Common myeloid progenitor, CD34-positive (primary cell): Measurements from ENCODE around the gene NEURL1.

Experiments used
- CTCF ChIA-PET: fragments of 350-600 bp; sonication (Branson Sonifier 250); formaldehyde crosslinking; loops from one replicate; lab custom pipeline; 2021; ENCODE audit warnings: antibody characterized with exemption; lab: Charles Lee
- POLR2A ChIA-PET: fragments of 350-600 bp; sonication (Branson Sonifier 250); formaldehyde crosslinking; loops from one replicate; lab custom pipeline; 2021; ENCODE audit warnings: antibody characterized with exemption; lab: Charles Lee
- DNase-seq, 3 donors: peaks; one replicate each; pipeline versions ENCODE4 v3.0.0 to v3.0.0-alpha.2; 2013
- H3K27ac ChIP-seq, 2 experiments: 1 replicate in 1 of 2; 2 replicates in 1 of 2; pipeline ENCODE4 v1.7.0; 2013; ENCODE audit warnings: inconsistent platforms in 2 of 2, low read length in 2 of 2, mild to moderate bottlenecking in 2 of 2, low read depth in 1 of 2, moderate library complexity in 1 of 2; ENCODE audit not compliant: severe bottlenecking in 2 of 2, insufficient read depth in 1 of 2, poor library complexity in 1 of 2
- H3K27me3 ChIP-seq, 5 experiments: replicated peaks in 2 of 5; 1 replicate in 3 of 5; 2 replicates in 2 of 5; pipeline versions ENCODE4 v1.6.1 to v1.7.0; 2013; ENCODE audit warnings: low read length in 4 of 5, mild to moderate bottlenecking in 2 of 5, moderate library complexity in 2 of 5, inconsistent platforms in 1 of 5; ENCODE audit not compliant: insufficient read depth in 5 of 5, control insufficient read depth in 4 of 5
- H3K36me3 ChIP-seq, 4 experiments: 1 replicate in 2 of 4; 2 replicates in 2 of 4; pipeline versions ENCODE4 v1.6.1 to v1.7.0; 2013; ENCODE audit warnings: low read length in 3 of 4, control low read depth in 1 of 4, mild to moderate bottlenecking in 1 of 4; ENCODE audit not compliant: control insufficient read depth in 4 of 4, insufficient read depth in 4 of 4
- H3K4me1 ChIP-seq, 4 experiments: 1 replicate in 3 of 4; 2 replicates in 1 of 4; pipeline versions ENCODE4 v1.6.1 to v1.7.1; 2013; ENCODE audit warnings: low read length in 3 of 4, mild to moderate bottlenecking in 3 of 4, control low read depth in 1 of 4, inconsistent platforms in 1 of 4, moderate library complexity in 1 of 4; ENCODE audit not compliant: control insufficient read depth in 4 of 4, insufficient read depth in 4 of 4; ENCODE audit errors: control extremely low read depth in 1 of 4
- H3K4me3 ChIP-seq, 7 experiments: 1 replicate in 4 of 7; 2 replicates in 3 of 7; pipeline versions ENCODE4 v1.5.1 to v1.7.0; 2013; ENCODE audit warnings: mild to moderate bottlenecking in 7 of 7, low read length in 6 of 7, moderate library complexity in 6 of 7, inconsistent platforms in 2 of 7, low read depth in 2 of 7, control low read depth in 1 of 7; ENCODE audit not compliant: insufficient read depth in 4 of 7, control insufficient read depth in 1 of 7; ENCODE audit errors: extremely low read depth in 1 of 7
- H3K9me3 ChIP-seq, 5 experiments: 1 replicate in 4 of 5; 2 replicates in 1 of 5; pipeline versions ENCODE4 v1.6.1 to v1.7.1; 2013; ENCODE audit warnings: low read length in 4 of 5, mild to moderate bottlenecking in 2 of 5, inconsistent platforms in 1 of 5, low read depth in 1 of 5, moderate library complexity in 1 of 5; ENCODE audit not compliant: control insufficient read depth in 4 of 5, insufficient read depth in 2 of 5; ENCODE audit errors: control extremely low read depth in 1 of 5
- WGBS: methylation state at CpG from one replicate; pipeline ENCODE4 v1.1.5; 2013; ENCODE audit not compliant: insufficient coverage; 5-methylcytosine and 5-hydroxymethylcytosine counted together

Gene NEURL1

DNA sequence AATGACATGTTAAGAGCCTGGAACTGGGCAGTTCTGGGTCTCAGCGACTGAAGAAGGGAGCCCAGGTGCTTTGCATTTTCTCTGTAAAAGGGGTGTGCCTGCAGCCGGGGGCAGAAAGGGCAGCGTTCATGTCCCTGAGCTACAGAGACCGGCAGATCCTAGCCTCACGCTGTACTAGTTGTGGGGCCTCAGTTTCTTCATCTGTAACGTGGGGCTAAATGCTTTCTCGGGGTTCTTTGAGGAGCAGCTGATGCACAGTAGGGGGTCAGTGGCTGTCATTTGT, 79.6 kb downstream of the NEURL1 start:
- Histone ChIP-seq H3K36me3 (no peaks in the 10 kb centered on the region), H3K27me3 (peaks cover 0 to 1% (median 0%) of the 10 kb centered on the region in 5 experiments), H3K27ac (no peak overlapping the region), H3K4me3 (no peak overlapping the region), H3K4me1 (peaks cover 0 to 15% (median 5%) of the 10 kb centered on the region in 4 experiments), H3K9me3 (no peaks in the 10 kb centered on the region)
- CTCF ChIA-PET, result interaction anchor here (1.1 to 1.4 kb wide), 2 partner anchors 12 to 17 kb away, joined by 3 to 6 read pairs; no protein-coding TSS in a partner anchor
- POLR2A ChIA-PET, result no interaction called here
- no peak for DNase-seq
- WGBS, result 100% methylated on average over 6 of the region's 7 CpGs

DNA sequence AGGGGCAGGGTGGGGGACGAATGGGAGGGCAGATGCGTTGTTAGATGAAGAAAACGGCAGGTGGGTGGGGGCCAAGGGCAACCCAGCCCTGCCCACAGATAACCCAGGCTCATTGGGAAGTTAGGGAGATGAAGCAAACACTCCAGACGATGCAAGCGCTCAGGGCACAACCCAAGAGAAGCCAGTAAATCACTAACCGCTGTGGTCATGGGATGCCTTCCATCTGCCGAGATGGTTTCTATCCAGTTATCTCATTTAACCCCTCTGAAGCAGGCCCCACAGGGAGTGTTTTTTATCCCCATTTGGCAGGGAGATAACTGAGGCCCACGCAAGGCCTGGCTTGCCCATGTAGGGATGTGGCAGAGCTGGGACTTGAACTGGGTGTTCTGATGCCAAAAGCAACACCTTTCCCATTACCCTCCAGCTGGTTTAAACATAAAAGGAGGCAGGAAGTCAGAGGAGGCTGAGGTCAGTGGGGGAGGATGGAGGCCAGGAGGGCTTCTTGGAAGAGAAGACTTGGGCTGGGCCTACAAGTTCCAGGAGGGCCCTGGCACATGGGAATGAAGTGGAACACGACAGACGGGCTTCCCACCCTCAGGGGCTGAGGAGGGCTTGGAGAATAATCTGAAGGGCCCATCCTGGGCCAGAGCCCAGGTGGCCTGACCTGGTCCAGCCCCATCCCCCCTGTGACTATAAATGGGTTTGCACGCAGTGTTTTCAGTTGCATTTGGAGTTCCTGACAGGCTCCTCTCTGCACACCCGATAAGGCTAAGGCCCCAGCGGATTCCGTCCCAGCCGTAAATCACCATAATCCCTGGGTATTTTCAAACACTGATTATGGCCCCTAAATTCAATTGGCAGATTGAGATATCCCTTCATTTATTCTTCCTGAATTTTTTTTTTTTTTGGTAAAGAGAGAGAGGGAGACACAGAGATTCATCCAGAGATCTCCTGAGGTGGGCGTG, 80.9 kb downstream of the NEURL1 start:
- H3K36me3 ChIP-seq, result no peaks in the 10 kb centered on the region
- H3K4me3 ChIP-seq, result no peak overlapping the region
- peaks cover 0 to 1% (median 0%) of the 10 kb centered on the region in 5 experiments for H3K27me3 ChIP-seq
- CTCF ChIA-PET, result no interaction called here
- WGBS, result 98% methylated on average over 8 of the region's 16 CpGs
- no peak overlapping the region for H3K27ac ChIP-seq
- H3K9me3 ChIP-seq, result no peaks in the 10 kb centered on the region
- peaks cover 0 to 23% (median 8%) of the 10 kb centered on the region in 4 experiments for H3K4me1 ChIP-seq
- no peak for DNase-seq
- POLR2A ChIA-PET, result no interaction called here

DNA sequence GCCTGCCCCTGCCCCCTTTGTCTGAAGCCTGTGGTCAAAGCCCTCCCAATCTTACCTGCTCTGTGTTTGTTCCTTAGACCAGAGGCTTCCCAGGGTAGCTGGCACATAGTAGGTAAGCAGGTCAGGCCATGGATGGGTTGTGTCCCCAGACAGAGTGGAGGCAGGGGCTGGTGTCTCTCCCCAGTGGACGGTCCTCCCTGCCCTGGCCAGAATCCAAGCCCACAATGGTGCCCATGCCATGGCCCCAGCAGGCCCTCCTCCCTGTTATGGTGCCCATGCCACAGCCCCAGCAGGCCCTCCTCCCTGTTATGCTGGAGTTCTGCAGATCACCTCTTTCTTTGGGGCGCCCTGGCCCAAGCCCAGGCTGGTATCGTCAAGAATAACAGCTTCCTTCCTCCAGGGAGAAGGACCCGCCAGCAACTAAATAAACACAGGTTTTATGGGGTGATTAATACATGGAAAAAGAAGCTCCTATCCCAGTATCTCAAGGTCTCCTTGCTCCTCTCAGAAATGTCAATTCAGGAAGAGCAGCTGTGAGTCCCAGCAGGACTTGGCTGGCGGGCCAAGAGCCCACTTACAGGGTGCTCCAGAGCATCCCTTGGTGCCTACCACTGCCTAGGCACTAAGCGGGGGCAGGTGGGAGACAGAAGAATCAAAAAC, 82.0 kb downstream of the NEURL1 start:
- no peak overlapping the region for H3K27ac ChIP-seq
- no peaks in the 10 kb centered on the region for H3K36me3 ChIP-seq
- H3K4me1 ChIP-seq, result peaks cover 0 to 23% (median 8%) of the 10 kb centered on the region in 4 experiments
- H3K9me3 ChIP-seq, result no peaks in the 10 kb centered on the region
- ChIA-PET CTCF (interaction anchor here (1.0 to 2.2 kb wide), 3 partner anchors 10 to 15 kb away, joined by 3 to 12 read pairs (median 5); no protein-coding TSS in a partner anchor), POLR2A (no interaction called here)
- H3K4me3 ChIP-seq, result no peak overlapping the region
- DNase-seq, result no peak
- WGBS, result 89% methylated on average over 4 of the region's 6 CpGs
- peaks cover 0 to 1% (median 0%) of the 10 kb centered on the region in 5 experiments for H3K27me3 ChIP-seq

- H3K36me3 ChIP-seq, result no peaks in the 10 kb centered on the region
Observed at GRCh38 chr10:103576076-103576471, 82.6 kb downstream of the NEURL1 start.

GRCh38 chr10:103576862-103577261, 83.4 kb downstream of the NEURL1 start:
- Histone ChIP-seq H3K27ac (no peak overlapping the region), H3K4me3 (no peak overlapping the region), H3K4me1 (peaks cover 0 to 23% (median 8%) of the 10 kb centered on the region in 4 experiments), H3K36me3 (no peaks in the 10 kb centered on the region), H3K27me3 (peaks cover 0 to 1% (median 0%) of the 10 kb centered on the region in 5 experiments), H3K9me3 (no peaks in the 10 kb centered on the region)
- POLR2A ChIA-PET, result no interaction called here
- DNase-seq, result peak in 2 of 3 donors; percentile 78 to 81
- 0% methylated on average over 1 of the region's 2 CpGs for WGBS
- CTCF ChIA-PET, result interaction anchor here (0.6 to 2.2 kb wide), 8 partner anchors 11 to 134 kb away, joined by 3 to 12 read pairs (median 4); no protein-coding TSS in a partner anchor

More at GRCh38 chr10:103576076-103576471, 82.6 kb downstream of the NEURL1 start:
- H3K4me1 ChIP-seq, result peaks cover 0 to 23% (median 8%) of the 10 kb centered on the region in 4 experiments
- H3K27ac ChIP-seq, result no peak overlapping the region
- no peaks in the 10 kb centered on the region for H3K9me3 ChIP-seq
- POLR2A ChIA-PET, result no interaction called here
- CTCF ChIA-PET, result interaction anchor here (1.0 to 2.2 kb wide), 5 partner anchors 10 to 30 kb away, joined by 3 to 12 read pairs (median 5); no protein-coding TSS in a partner anchor
- H3K27me3 ChIP-seq, result peaks cover 0 to 1% (median 0%) of the 10 kb centered on the region in 5 experiments
- DNase-seq, result no peak
- no peak overlapping the region for H3K4me3 ChIP-seq
- 100% methylated on average over 1 of the region's 1 CpG for WGBS

GRCh38 chr10:103578782-103579382, 85.4 kb downstream of the NEURL1 start:
- H3K4me1 ChIP-seq, result peaks cover 0 to 26% (median 10%) of the 10 kb centered on the region in 4 experiments
- CTCF ChIA-PET, result interaction anchor here (0.9 to 1.0 kb wide), 2 partner anchors 10 to 33 kb away, joined by 3 to 4 read pairs; no protein-coding TSS in a partner anchor
- POLR2A ChIA-PET, result no interaction called here
- H3K9me3 ChIP-seq, result no peaks in the 10 kb centered on the region
- 75% methylated on average over 14 of the region's 15 CpGs for WGBS
- no peak overlapping the region for H3K4me3 ChIP-seq
- no peaks in the 10 kb centered on the region for H3K36me3 ChIP-seq
- no peaks in the 10 kb centered on the region for H3K27me3 ChIP-seq
- no peak for DNase-seq
- H3K27ac ChIP-seq, result no peak overlapping the region
